SK-N-SH (cell line): ENCODE data around the gene TGFBR3L. TPM values are rescaled to one million over a fixed set of nuclear protein-coding genes. Genes with fewer than 3 reads are reported as not detected.
A peak's percentile ranks its signal among the peaks of the same experiment; 100 is the strongest.

Experiments used
- CHD2 ChIP-seq: fragments of 150-350 bp; IDR thresholded peaks from 2 replicates; pipeline ENCODE4 v1.6.1; 2018; ENCODE audit warnings: low read length; ENCODE audit not compliant: partially characterized antibody
- EP300 ChIP-seq, 2 experiments: IDR thresholded peaks; 2 replicates each; pipeline versions ENCODE4 v1.4.0 to v1.6.1; 2012; ENCODE audit warnings: borderline replicate concordance in 1 of 2, low read depth in 1 of 2, low read length in 1 of 2
- EZH2phosphoT487 ChIP-seq: fragments of 200-600 bp; sonication (generic); IDR thresholded peaks from 2 replicates; pipeline ENCODE4 v1.6.1; 2017; ENCODE audit warnings: low read depth, mixed run types, mild to moderate bottlenecking, antibody characterized with exemption, moderate library complexity, borderline replicate concordance
- FOSL2 ChIP-seq: IDR thresholded peaks from 2 replicates; pipeline ENCODE4 v1.4.0; 2012; ENCODE audit warnings: low read depth, mild to moderate bottlenecking, moderate library complexity, borderline replicate concordance
- GABPA ChIP-seq: IDR thresholded peaks from 2 replicates; pipeline ENCODE4 v1.4.0; 2012; ENCODE audit warnings: low read depth, mild to moderate bottlenecking
- GATA2 ChIP-seq: sonication (generic); formaldehyde crosslinking; IDR thresholded peaks from 2 replicates; pipeline ENCODE4 v1.5.0; 2020; ENCODE audit warnings: mild to moderate bottlenecking, missing genetic modification reagents
- JUND ChIP-seq: IDR thresholded peaks from 2 replicates; pipeline ENCODE4 v1.4.0; 2012
- MEF2A ChIP-seq: IDR thresholded peaks from 2 replicates; pipeline ENCODE4 v1.4.0; 2012; ENCODE audit warnings: low read depth, borderline replicate concordance
- MXI1 ChIP-seq: IDR thresholded peaks from 2 replicates; pipeline ENCODE4 v1.6.1; 2012; ENCODE audit warnings: mild to moderate bottlenecking, low read depth, low read length, improper control_type of control experiment
- NFIC ChIP-seq: IDR thresholded peaks from 2 replicates; pipeline ENCODE4 v1.4.0; 2012; ENCODE audit warnings: borderline replicate concordance
- NRF1 ChIP-seq: IDR thresholded peaks from 2 replicates; pipeline ENCODE4 v1.6.1; 2012; ENCODE audit warnings: low read depth, mild to moderate bottlenecking, low read length
- RCOR1 ChIP-seq: fragments of 150-350 bp; IDR thresholded peaks from 2 replicates; pipeline ENCODE4 v1.6.1; 2017; ENCODE audit warnings: antibody characterized with exemption, low read length
- RFX5 ChIP-seq: IDR thresholded peaks from 2 replicates; pipeline ENCODE4 v1.6.1; 2012; ENCODE audit warnings: mild to moderate bottlenecking, improper control_type of control experiment, low read length
- TAF1 ChIP-seq: IDR thresholded peaks from 2 replicates; pipeline ENCODE4 v1.6.1; 2012; ENCODE audit warnings: low read depth, mild to moderate bottlenecking, low read length, moderate library complexity, borderline replicate concordance
- polyA plus RNA-seq, 3 experiments: library from polyadenylated mRNA; depleted of rRNA; stranded (reverse); fragments of >200 nt; gene quantifications; 2 replicates each; pipeline ENCODE4 v1.2.3, GENCODE V29; 2012
- TF ChIP-seq, protein P1 (sequence below): IDR thresholded peaks from 2 replicates; pipeline ENCODE4; 2012
- TF ChIP-seq, protein P2 (sequence below): fragments of 150-350 bp; IDR thresholded peaks from 2 replicates; pipeline ENCODE4 v1.6.1; 2016; ENCODE audit warnings: mild to moderate bottlenecking, low read depth, low read length
- TF ChIP-seq, protein P3 (sequence below): fragments of 200-600 bp; sonication (generic); IDR thresholded peaks from 2 replicates; pipeline ENCODE4 v1.6.1; 2017; ENCODE audit warnings: antibody characterized with exemption, mild to moderate bottlenecking, moderate library complexity

The TGFBR3L gene
- polyA plus RNA-seq, 1 of the 3 experiments (the other 2 are of a cell fraction): 0.87 TPM

DNA sequence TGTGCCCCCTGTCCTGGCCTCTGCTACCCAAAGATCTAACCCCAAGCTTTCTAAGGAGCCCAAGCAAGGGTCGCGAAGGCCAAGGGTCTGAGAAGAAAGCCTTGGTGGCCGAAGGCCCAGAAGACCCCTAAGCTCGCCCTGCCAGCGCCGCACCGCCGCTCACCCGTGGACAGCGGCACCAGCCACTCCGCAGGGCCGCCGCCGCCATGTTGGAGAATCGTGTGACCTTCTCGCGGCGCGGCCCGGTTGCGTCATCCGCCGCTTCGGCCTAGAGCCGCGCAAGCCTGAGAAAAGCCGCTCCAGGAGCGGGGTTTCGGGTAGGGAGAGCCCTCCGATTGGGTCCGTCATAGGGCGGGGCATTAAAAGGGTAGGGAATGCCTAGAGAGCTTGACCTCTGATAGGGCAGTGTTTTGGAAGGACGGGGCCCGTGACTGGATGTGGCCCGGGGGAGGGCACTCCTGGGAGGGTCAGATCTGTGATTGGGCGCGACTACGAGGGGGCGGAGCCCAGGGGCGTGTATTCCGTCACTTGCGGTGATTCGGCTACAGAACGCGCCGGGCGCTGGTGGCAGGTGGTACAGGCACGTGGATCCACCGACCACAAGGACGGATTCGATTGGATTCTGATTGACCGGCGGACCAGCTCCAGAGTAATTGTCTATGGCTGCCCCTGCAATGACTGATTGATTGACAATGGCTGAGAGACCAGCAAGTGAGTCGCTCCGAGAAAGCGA lies 29.0 kb downstream of the TGFBR3L start, which contains the start of gene TIMM44 (continued):
- no peak for TF ChIP-seq EP300 (IDR thresholded peaks at IDR 0.05; ENCODE audit: borderline replicate concordance in 1 of 2, low read depth in 1 of 2, low read length in 1 of 2)
- no peak for TF ChIP-seq GATA2 (CRISPR knock-in tag)
- TF ChIP-seq, protein P1, sequence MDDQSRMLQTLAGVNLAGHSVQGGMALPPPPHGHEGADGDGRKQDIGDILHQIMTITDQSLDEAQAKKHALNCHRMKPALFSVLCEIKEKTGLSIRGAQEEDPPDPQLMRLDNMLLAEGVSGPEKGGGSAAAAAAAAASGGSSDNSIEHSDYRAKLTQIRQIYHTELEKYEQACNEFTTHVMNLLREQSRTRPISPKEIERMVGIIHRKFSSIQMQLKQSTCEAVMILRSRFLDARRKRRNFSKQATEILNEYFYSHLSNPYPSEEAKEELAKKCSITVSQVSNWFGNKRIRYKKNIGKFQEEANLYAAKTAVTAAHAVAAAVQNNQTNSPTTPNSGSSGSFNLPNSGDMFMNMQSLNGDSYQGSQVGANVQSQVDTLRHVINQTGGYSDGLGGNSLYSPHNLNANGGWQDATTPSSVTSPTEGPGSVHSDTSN: peak; percentile 94
- TF ChIP-seq RFX5: peak; percentile 78
- no peak for TF ChIP-seq MEF2A
- peak; percentile 92 for TF ChIP-seq TAF1
- TF ChIP-seq EZH2phosphoT487: no peak
- TF ChIP-seq, protein P2, sequence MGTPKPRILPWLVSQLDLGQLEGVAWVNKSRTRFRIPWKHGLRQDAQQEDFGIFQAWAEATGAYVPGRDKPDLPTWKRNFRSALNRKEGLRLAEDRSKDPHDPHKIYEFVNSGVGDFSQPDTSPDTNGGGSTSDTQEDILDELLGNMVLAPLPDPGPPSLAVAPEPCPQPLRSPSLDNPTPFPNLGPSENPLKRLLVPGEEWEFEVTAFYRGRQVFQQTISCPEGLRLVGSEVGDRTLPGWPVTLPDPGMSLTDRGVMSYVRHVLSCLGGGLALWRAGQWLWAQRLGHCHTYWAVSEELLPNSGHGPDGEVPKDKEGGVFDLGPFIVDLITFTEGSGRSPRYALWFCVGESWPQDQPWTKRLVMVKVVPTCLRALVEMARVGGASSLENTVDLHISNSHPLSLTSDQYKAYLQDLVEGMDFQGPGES: no peak; the same call in 1 of the 2 replicates
- no peak for TF ChIP-seq RCOR1
- no peak for TF ChIP-seq FOSL2
- no peak for TF ChIP-seq JUND
- TF ChIP-seq MXI1: peak; percentile 99
- TF ChIP-seq NFIC: no peak
- TF ChIP-seq, protein P3, sequence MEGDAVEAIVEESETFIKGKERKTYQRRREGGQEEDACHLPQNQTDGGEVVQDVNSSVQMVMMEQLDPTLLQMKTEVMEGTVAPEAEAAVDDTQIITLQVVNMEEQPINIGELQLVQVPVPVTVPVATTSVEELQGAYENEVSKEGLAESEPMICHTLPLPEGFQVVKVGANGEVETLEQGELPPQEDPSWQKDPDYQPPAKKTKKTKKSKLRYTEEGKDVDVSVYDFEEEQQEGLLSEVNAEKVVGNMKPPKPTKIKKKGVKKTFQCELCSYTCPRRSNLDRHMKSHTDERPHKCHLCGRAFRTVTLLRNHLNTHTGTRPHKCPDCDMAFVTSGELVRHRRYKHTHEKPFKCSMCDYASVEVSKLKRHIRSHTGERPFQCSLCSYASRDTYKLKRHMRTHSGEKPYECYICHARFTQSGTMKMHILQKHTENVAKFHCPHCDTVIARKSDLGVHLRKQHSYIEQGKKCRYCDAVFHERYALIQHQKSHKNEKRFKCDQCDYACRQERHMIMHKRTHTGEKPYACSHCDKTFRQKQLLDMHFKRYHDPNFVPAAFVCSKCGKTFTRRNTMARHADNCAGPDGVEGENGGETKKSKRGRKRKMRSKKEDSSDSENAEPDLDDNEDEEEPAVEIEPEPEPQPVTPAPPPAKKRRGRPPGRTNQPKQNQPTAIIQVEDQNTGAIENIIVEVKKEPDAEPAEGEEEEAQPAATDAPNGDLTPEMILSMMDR: no peak
- TF ChIP-seq NRF1: peak; percentile 63
- TF ChIP-seq CHD2: peak; percentile 76
- TF ChIP-seq GABPA: no peak
